Activated B cell treated with CpG ODN at 0.5 μM for 24 hours (primary cell): ENCODE data around the gene HDLBP. TPM values are rescaled to one million over a fixed set of nuclear protein-coding genes. Genes with fewer than 3 reads are reported as not detected.

Experiments
- ATAC-seq: fragments of 200-7000 bp; cut with Tn5 transposase; one replicate; pipeline ENCODE4 v1.10.0; 2021; ENCODE audit warnings: low read depth, mild to moderate bottlenecking, moderate library complexity
- CTCF ChIA-PET: fragments of 350-600 bp; sonication (Branson Sonifier 250); formaldehyde crosslinking; loops from one replicate; lab custom pipeline; 2021; ENCODE audit warnings: antibody characterized with exemption; lab: Charles Lee
- POLR2A ChIA-PET: fragments of 350-600 bp; sonication (Branson Sonifier 250); formaldehyde crosslinking; loops from one replicate; lab custom pipeline; 2021; ENCODE audit warnings: antibody characterized with exemption; lab: Charles Lee
- DNase-seq: peaks from one replicate; pipeline ENCODE4 v3.0.0; 2022
- H3K27ac Mint-ChIP-seq: one replicate; pipeline ENCODE4 v1.8.0; 2020; ENCODE audit warnings: mixed read lengths
- H3K27me3 Mint-ChIP-seq: one replicate; pipeline ENCODE4 v1.8.0; 2021; ENCODE audit warnings: mixed read lengths
- H3K36me3 Mint-ChIP-seq: one replicate; pipeline ENCODE4 v1.8.0; 2021; ENCODE audit warnings: low read depth, mixed read lengths
- H3K4me1 Mint-ChIP-seq: one replicate; pipeline ENCODE4 v1.8.0; 2021; ENCODE audit warnings: mixed read lengths
- H3K4me3 Mint-ChIP-seq: one replicate; pipeline ENCODE4 v1.8.0; 2020; ENCODE audit warnings: mild to moderate bottlenecking, mixed read lengths
- H3K9me3 Mint-ChIP-seq: one replicate; pipeline ENCODE4 v1.8.0; 2020; ENCODE audit warnings: mixed read lengths
- intact Hi-C: fragments of 100-400 bp; cut with micrococcal nuclease; formaldehyde crosslinking; loops from one replicate; pipeline ENCODE4 v1.15.1; 2024
- total RNA-seq: library from RNA; stranded (reverse); gene quantifications from 2 replicates; pipeline ENCODE4 v1.2.3, GENCODE V29; 2022
- TF ChIP-seq, protein P1 (sequence below): fragments of 200-600 bp; IDR thresholded peaks from one replicate; pipeline ENCODE4 v1.8.0; 2022; ENCODE audit warnings: antibody characterized with exemption, mild to moderate bottlenecking

Gene HDLBP
- total RNA-seq, 1 donor from 2014 or later: 168 TPM

DNA sequence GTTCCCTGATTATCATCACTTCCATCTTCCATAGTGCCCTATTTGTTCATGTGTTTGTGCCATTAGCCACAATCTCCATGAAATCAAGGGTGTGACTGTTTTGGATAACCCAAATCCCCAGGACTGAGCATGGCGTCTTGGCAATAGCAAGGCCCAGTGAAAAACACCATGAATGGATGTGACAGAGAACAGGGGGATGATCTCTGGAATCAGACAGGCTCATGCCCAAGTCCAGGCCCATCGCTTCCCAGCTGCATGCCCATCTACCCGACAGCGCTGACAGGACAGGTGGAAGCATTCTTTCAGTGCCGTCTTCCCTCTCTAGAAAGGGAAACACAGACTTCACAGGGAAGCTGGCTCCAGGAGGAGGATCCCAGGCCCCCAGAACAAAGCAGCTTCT lies 50.0 kb downstream of the HDLBP start:
- no peak overlapping the region for H3K4me3 Mint-ChIP-seq
- intact Hi-C loops: no loop called here
- no peaks in the 10 kb centered on the region for H3K27me3 Mint-ChIP-seq
- peaks cover 75% of the 10 kb centered on the region for H3K36me3 Mint-ChIP-seq
- TF ChIP-seq, protein P1, sequence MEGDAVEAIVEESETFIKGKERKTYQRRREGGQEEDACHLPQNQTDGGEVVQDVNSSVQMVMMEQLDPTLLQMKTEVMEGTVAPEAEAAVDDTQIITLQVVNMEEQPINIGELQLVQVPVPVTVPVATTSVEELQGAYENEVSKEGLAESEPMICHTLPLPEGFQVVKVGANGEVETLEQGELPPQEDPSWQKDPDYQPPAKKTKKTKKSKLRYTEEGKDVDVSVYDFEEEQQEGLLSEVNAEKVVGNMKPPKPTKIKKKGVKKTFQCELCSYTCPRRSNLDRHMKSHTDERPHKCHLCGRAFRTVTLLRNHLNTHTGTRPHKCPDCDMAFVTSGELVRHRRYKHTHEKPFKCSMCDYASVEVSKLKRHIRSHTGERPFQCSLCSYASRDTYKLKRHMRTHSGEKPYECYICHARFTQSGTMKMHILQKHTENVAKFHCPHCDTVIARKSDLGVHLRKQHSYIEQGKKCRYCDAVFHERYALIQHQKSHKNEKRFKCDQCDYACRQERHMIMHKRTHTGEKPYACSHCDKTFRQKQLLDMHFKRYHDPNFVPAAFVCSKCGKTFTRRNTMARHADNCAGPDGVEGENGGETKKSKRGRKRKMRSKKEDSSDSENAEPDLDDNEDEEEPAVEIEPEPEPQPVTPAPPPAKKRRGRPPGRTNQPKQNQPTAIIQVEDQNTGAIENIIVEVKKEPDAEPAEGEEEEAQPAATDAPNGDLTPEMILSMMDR: no peak
- no peak overlapping the region for H3K27ac Mint-ChIP-seq
- no peaks in the 10 kb centered on the region for H3K9me3 Mint-ChIP-seq
- CTCF ChIA-PET: no interaction called here
- H3K4me1 Mint-ChIP-seq: peaks cover 11% of the 10 kb centered on the region
- no peak for DNase-seq
- POLR2A ChIA-PET: interaction anchor here (1.4 kb wide), 1 partner anchor 49 kb away, joined by 3 read pairs; no protein-coding TSS in a partner anchor
- ATAC-seq: no peak

DNA sequence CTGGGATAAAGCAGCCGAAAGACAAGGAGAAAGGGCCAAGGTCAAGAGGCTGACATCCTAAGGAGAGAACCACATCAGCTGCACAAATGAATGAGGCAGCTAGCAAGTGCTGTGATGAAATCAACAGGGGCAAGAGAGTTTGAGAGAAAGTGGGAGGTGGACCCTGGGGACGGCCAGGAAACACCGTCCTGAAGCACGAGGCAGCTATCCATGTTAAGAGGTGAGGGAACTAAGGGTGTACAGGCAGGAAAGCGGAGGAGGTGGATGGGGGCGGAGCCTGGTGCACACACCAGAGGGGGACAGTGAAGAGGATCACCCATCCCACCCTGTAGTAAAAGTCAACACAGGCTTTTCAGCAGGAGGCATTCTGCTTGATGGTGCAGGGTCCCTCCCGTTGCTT lies 52.4 kb downstream of the HDLBP start:
- Mint-ChIP-seq H3K36me3 (peaks cover 81% of the 10 kb centered on the region), H3K4me3 (no peak overlapping the region), H3K4me1 (no peaks in the 10 kb centered on the region), H3K27ac (no peak overlapping the region), H3K9me3 (no peaks in the 10 kb centered on the region), H3K27me3 (no peaks in the 10 kb centered on the region)
- DNase-seq: no peak
- intact Hi-C loops: no loop called here
- ChIA-PET CTCF (no interaction called here), POLR2A (interaction anchor here (0.6 kb wide), 1 partner anchor 294 kb away, joined by 3 read pairs; no protein-coding TSS in a partner anchor)
- TF ChIP-seq, protein P1: no peak
- ATAC-seq: no peak

DNA sequence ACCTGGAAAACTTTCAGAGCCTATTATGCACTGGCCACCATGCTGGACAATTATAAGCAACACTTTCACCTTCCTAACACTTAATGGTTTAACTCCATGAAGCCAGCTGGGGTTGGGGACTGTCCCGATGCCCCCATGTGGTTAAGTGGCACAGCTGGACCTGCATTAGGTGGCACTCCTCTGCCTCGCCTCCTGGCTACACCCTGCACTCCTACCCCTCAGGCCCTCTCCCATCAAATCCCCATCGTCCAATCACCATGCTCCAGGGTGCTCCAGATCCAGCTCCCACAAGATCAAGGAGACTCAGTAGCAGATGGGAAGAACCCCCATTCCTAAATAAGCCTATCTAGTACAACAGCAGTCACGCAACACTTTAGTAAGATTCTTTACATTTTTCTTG lies 53.8 kb downstream of the HDLBP start:
- no peak overlapping the region for H3K4me3 Mint-ChIP-seq

DNA sequence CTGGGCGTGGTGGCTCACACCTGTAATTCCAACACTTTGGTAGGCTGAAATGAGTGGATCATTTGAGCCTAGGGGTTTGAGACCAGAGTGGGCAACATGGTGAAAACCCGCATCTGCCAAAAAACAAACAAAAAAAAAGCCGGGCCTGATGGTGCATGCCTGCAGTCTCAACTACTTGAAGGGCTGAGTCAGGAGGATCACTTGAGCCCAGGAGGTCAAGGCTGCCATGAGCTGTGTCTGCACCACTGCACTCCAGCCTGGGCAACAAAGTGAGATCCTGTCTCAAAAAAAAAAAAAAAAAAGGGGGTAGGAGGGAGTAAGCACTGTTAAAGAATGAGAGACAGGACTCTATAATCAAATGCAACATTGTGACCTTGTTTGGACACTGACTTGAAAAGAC lies 54.6 kb downstream of the HDLBP start:
- Mint-ChIP-seq H3K27me3 (no peaks in the 10 kb centered on the region), H3K36me3 (peaks cover 79% of the 10 kb centered on the region), H3K9me3 (no peaks in the 10 kb centered on the region), H3K4me1 (no peaks in the 10 kb centered on the region), H3K27ac (no peak overlapping the region), H3K4me3 (no peak overlapping the region)
- TF ChIP-seq, protein P1: no peak
- ATAC-seq (no peak), DNase-seq (no peak)
- intact Hi-C loops: no loop called here
- ChIA-PET POLR2A (interaction anchor here (0.6 kb wide), 1 partner anchor 53 kb away, joined by 3 read pairs; no protein-coding TSS in a partner anchor), CTCF (no interaction called here)

More for the DNA sequence above, 53.8 kb downstream of the HDLBP start:
- Mint-ChIP-seq H3K36me3 (peaks cover 78% of the 10 kb centered on the region), H3K9me3 (no peaks in the 10 kb centered on the region), H3K27ac (peak overlapping the region; percentile 16), H3K27me3 (no peaks in the 10 kb centered on the region), H3K4me1 (no peaks in the 10 kb centered on the region)
- ChIA-PET POLR2A (no interaction called here), CTCF (no interaction called here)
- DNase-seq (no peak), ATAC-seq (no peak)
- intact Hi-C loops: no loop called here
- TF ChIP-seq, protein P1: no peak

DNA sequence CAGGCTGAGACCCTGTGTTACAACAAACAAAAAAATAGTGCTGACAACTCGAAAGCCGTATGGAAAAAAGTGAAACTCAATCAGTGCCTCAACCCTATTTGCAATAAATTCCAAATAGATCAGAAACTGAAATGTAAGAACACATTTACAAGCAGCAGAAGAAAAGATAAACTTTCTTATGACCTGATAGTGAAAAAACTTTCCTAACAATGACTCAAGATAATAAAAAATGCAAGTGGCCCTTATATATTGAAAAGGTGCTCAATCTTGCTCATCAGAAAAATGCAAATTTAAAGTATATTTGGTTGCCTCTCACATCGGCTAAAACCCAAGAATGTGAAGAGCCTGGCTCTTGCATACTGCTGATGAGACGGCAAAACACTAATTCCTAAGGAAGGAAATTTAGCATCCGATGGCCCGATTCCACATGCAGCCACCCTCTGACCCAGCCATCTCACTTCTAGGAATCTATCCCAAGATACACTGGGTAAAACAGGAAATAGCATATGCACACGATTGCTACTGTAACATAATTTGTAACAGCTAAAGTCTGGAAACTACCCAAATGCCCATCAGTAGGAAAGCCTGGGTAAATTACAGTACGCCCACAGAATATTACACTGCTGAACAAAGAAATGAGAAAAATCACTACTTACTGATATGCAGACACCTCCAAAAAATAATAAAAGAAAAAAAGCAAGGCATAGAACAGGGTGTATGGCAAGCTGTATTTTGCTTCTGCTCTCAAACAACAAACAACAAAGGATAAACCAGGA lies 56.8 kb downstream of the HDLBP start:
- no peak overlapping the region for H3K27ac Mint-ChIP-seq

More for the DNA sequence above, 56.8 kb downstream of the HDLBP start:
- DNase-seq (no peak), ATAC-seq (no peak)
- Mint-ChIP-seq H3K4me1 (no peaks in the 10 kb centered on the region), H3K27me3 (no peaks in the 10 kb centered on the region), H3K36me3 (peaks cover 84% of the 10 kb centered on the region), H3K9me3 (no peaks in the 10 kb centered on the region), H3K4me3 (no peak overlapping the region)
- intact Hi-C loops: loop anchor here (5.0 to 10.0 kb wide), 2 partner anchors 79 to 616 kb away; no protein-coding TSS in a partner anchor
- POLR2A ChIA-PET: interaction anchor here (0.6 to 2.1 kb wide), 3 partner anchors 56 to 248 kb away, joined by 3 to 6 read pairs (median 4); partner anchors contain the start of genes HDLBP and SEPTIN2
- CTCF ChIA-PET: interaction anchor here (1.0 kb wide), 1 partner anchor 126 kb away, joined by 3 read pairs; no protein-coding TSS in a partner anchor
- TF ChIP-seq, protein P1: no peak
